SU-DHL-6 (cell line): ENCODE measurements around the gene ATOH8.

Experiments used
- EZH2phosphoT487 ChIP-seq: fragments of 200-600 bp; sonication (generic), shearing (Covaris generic); conservative IDR thresholded peaks from 2 replicates; pipeline ENCODE4 v1.6.1; 2018; ENCODE audit warnings: mild to moderate bottlenecking, antibody characterized with exemption, low read length, moderate library complexity, mixed read lengths
- TF ChIP-seq, protein P1 (sequence below): fragments of 200-600 bp; sonication (generic); IDR thresholded peaks from one replicate; pipeline ENCODE4 v1.5.1; 2017; ENCODE audit warnings: antibody characterized with exemption, mild to moderate bottlenecking, low read length, moderate library complexity; ENCODE audit not compliant: insufficient read depth, poor library complexity, severe bottlenecking

DNA sequence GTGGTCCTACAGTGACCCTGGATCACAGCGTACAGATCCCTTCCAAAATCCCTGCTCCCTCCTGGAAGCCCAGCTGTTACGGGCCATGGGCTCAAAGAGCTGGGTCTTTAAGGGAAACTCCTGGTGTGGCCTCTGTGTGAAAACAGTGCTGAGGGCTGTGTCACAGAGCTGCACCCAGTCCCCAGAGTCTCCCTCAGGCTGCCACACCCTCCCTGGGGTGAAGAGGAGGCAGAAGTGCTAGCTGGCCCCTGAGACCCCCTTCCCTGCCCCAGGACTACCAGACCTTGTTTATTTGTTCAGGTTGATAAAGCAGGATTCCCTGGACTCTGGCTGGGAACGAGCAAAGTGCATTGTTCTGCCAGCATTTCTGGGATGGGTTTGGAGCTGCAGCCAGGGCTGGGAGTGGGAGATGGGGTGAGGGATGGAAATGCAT, 7.7 kb downstream of the ATOH8 start:
- TF ChIP-seq, protein P1, sequence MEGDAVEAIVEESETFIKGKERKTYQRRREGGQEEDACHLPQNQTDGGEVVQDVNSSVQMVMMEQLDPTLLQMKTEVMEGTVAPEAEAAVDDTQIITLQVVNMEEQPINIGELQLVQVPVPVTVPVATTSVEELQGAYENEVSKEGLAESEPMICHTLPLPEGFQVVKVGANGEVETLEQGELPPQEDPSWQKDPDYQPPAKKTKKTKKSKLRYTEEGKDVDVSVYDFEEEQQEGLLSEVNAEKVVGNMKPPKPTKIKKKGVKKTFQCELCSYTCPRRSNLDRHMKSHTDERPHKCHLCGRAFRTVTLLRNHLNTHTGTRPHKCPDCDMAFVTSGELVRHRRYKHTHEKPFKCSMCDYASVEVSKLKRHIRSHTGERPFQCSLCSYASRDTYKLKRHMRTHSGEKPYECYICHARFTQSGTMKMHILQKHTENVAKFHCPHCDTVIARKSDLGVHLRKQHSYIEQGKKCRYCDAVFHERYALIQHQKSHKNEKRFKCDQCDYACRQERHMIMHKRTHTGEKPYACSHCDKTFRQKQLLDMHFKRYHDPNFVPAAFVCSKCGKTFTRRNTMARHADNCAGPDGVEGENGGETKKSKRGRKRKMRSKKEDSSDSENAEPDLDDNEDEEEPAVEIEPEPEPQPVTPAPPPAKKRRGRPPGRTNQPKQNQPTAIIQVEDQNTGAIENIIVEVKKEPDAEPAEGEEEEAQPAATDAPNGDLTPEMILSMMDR: no peak
- TF ChIP-seq EZH2phosphoT487: no peak
